ENCODE measurements around the gene VDAC1.
"Not testable (repeated sequence)": the region's sequence is repeated elsewhere in the genome, so short reads cannot be mapped to it uniquely, and the experiment has no call there.

VDAC1 gene, protein sequence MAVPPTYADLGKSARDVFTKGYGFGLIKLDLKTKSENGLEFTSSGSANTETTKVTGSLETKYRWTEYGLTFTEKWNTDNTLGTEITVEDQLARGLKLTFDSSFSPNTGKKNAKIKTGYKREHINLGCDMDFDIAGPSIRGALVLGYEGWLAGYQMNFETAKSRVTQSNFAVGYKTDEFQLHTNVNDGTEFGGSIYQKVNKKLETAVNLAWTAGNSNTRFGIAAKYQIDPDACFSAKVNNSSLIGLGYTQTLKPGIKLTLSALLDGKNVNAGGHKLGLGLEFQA

DNA sequence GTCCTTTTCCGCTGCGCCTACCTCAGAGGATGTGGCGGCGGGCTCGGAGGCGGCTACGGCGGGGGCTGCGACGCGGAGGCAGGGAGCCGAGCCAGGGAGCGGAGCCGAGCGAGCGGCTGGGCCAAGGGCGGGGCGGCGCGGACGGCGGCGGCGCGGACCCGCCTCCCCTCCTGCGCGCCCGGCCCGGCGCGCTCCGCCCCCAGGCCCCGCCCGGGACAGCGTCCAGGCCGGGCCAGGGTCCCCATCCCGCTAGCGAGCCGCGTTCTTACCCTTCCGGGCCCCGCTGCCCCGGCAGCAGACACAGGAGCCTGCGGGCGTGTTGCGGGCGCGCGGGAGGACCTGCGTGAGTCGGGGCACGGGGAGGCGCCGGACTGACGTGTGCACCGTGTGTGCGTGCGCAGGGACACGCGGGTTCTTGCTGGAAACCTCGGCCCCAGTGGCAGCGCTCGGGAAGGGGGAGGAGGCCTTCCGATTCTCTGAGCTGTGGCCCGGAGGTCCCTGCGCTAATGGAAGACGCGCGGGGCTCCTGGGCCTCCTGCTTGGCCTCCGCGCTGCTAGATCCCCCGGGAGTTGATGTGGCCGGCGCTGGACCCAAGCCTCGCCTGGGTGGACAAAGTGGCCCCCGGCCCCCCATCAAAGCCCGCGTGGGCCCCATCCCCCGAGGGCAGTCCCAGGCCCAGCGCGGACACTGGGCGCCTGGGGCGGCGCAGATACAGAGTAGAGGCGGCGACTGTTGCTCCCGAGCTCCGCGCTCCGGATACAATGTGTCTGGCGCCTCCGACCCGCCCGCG is at the start of gene VDAC1:
Gene VDAC1, minus strand, starts transcription at position 350 of the 791 bp plus-strand sequence. CDS start 11,963 bp downstream, outside the sequence.
- peak; percentile 88 for DNase-seq (ENCODE audit: low spot score)

DNA sequence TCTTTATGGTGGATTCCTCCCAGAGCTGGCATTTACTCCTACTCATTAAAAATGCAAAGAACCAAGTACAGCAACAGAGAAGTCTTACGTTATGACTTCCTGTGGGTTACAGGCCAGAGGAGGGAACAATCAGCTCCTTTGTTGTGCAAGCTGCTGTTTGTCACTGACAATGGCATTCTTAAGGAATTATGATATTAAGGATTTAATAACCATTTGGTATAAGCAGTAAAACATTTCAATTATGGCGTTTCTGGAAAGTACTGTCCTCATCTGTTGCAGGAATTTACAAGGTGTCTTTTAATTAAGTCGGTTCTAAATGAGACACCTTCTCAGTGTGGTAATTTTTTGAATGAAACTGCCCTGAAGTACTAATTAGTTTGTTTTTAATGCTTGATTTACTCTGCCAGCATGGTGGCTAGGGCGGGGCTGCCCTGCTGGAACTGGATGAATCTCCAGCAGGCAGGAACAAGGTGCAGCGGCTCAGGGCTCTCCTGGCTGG is 49.1 kb upstream of the VDAC1 start:
- no peak for DNase-seq (ENCODE audit: low spot score)

DNA sequence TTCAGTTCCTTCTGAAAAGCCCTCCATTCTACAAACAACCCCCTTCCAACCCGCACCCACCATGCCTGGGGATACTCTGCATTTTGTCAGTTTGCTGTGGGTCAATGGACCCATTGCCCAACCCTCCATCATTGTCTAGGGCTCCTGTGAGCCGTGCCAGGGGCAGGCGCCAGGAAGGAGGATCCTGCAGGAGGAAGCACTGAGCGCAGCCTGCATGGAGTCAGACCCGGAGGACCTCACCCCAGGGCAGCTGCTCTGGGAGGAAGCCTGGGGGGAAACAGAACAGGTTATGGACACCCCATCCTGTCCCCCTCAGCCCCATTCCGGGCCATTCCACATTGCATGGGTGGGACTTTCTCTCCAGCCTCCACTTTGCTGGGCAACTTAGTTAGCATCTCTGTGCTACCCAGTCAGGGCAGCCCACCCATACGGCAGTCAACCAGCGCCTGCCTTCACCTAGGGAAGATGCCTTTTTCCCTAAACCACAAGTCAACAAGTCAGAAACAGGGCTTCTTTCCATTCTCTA is 48.6 kb upstream of the VDAC1 start:
- no peak for DNase-seq (ENCODE audit: low spot score)

DNA sequence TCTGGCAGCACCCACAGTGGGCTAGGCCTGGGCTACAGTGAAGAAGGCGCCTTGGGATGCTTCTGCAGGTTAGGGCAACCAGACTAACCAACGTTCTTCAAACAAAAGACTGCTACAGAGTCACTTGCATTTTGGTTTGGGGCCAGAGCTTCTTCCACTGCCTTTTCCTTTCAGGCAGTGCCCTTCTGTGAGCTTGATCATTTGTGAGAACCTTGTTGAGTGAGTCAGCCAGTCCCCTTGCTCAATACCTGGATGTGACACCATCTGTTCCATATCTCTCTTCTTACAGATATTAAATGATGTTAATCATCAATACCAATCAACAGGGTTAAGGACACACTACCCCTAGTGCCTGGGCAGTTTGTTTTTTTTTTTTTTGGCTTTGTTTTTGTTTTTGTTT is 46.5 kb upstream of the VDAC1 start:
- DNase-seq (ENCODE audit: low spot score), result no peak

DNA sequence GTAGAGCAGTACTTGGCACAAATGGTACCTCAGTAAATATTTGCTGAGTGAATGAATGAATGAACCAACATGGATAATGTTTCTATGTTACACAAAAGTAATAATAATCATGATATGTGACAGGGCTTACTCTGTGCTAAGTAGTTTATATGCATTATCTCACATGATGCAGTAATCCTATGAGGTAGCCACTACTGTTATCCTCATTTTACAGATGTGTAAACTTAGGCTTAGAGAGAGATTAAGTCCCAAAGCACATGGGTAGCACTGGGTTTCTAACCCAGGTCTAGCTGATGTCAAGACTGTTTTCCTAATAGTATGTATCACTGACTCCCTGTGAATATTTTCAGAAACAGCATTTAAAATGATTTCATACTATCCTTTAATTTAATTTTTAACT is 44.1 kb upstream of the VDAC1 start:
- no peak for DNase-seq (ENCODE audit: low spot score)

DNA sequence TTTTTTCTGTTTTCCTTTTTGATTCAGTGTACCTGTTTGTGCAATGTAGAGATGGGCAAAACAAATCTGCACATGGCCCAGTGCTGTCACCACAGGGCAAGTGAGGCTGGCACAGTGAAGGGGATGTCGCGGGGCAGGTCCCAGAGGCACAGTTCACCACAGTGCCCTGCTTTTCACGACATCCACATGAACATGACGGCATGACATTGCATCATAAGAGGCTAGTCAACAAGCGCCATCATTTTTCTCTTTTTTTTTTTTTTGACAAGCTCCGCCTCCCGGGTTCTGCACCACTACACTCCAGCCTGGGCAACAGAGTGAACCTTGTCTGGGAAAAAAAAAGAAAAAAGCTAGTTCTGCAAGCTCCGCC is 42.9 kb upstream of the VDAC1 start:
- DNase-seq (ENCODE audit: low spot score), result no peak

DNA sequence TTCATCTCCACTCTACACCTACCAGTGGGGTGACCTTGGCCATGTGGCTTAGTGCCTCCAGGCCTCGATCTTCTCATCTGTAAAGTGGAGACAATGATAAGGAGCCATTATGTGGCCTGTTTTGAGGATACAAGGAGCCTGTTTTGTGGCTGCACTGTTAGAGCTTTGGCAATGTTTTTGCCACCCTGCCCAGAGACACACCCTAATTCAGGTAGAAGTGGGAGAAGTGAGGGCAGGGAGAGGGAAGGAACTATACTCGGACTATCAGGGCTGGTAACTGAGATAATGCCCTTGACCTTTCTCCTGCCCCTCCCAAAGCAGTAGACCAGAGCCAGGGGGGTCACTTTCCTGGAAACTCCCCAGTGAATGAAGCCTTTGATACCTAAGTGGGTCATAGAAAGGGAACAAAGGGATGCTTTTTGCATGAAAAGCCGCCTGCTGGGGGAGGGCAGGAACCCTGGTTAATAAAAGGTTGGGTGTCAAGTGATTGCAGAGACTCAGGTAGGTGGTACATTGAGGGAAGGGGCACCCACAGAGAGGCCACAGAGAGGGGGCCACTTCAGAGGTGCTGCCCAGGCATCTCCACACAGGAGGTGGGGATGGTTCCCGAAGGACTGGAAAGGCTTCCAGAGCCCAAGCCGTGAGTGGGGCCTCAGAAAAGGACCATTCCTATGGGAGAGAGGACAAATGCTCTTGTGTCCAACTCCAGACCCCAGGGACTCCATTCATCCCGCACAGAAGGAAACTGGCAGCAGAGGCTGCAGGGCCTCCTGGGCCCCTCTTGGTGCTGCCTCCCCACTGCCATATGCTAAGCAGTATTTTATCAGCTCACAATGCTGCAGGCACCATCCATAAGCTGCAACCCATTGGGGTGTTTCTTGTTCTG is 42.3 kb upstream of the VDAC1 start:
- DNase-seq (ENCODE audit: low spot score), result no peak

DNA sequence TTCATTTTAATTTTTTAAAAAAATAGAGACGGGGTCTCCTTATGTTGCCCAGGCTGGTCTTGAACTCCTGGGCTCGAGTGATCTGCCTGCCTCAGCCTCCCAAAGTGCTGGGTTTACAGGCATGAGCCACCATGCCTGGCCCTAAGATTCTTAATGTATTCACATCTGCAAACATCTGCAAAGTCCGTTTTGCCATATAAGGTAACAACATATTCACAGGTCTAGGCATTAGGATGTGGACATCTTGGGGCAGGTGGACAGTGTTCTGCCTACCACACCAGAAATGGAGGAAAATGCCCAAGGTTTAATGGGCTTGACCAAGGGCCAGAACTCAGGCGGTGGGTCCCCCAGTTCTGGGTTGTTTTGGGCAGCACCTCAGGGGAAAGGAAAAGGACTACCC is 41.6 kb upstream of the VDAC1 start:
- no peak for DNase-seq (ENCODE audit: low spot score)

DNA sequence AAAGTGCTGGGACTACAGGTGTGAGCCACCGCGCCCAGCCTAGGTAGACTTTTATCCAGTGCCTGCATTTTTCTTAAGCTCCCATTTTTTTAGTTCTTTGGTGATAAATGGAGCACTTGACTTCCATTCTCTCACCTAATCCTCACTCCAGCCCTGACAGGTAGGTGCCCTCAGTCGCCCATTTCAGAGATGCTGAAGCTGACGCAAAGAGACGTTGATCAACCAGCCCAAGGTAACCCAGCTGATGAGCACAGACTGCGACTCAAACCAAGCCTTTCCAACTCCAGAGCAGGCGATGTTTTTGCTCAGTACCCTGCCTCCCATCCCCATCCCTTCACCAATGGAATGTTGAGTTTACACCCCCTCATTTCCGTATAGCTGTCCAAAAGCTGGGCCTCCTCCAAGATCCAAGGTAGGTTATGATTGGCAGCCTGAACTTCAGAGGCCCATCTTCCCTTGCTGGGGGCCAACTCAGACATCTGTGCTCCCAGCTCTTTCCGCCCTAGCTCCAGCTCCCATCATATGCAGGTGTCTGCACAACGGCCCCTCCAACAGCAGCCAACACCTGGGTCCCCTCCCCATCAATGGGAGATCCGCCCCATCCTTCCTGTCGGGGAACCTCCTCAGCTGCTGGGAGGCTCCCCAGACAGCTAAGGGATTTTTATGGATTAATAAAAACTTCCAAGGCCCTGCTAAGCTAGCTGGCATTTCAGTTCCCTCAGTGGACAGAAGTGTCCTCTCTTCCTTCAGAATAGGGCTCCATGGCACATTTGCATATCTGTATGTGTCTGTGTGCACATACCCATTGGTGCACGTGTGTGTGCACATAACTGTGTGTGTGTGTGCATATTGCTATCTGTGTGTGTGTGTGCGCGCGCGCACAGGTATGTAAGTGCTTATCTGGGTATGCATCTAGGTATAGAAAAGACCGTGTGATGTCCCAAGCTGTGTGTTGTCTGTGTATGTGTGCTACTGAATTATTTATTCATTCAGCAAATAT is 39.3 kb upstream of the VDAC1 start:
- DNase-seq (ENCODE audit: low spot score), result no peak

DNA sequence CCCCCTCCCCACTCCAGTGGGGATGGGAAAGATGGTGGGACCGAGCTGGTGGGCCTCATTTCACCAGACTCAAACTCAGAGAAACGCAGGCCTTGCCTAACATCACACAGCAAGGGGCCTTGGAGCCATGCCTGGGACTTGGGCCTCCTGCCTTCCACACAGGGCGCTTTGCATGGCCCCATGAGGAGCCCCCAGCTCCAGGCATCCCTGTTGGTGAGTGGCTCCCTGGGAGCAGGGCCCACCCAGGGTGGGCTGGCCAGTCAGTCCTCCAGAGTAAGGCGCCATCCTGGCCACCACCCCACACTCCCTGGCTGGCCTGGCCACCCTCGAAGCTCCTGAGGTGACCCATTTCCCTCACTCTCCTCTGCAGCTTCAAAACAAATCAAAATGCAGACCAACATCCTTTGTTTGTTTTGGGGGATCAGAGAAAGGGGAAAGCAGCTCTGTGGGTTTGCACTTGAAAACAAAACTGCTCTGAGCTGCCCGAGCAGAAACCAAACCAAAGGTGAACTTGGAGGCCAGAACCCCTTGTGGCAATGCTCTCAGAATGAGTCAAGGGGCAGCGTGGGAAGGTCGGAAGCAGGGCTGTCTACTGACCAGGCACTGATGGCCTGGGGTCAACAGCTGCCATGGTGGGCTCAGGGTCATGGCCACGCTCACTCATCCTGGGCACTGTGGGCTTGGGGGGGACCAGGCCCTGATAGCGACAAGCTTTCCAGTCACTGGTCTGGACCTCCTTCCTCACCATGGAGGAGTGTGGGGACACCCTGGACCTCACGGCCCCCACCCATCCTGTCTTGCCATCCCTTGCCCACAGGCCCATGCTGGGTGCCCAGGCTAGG is 37.0 kb upstream of the VDAC1 start:
- DNase-seq (ENCODE audit: low spot score), result no peak

DNA sequence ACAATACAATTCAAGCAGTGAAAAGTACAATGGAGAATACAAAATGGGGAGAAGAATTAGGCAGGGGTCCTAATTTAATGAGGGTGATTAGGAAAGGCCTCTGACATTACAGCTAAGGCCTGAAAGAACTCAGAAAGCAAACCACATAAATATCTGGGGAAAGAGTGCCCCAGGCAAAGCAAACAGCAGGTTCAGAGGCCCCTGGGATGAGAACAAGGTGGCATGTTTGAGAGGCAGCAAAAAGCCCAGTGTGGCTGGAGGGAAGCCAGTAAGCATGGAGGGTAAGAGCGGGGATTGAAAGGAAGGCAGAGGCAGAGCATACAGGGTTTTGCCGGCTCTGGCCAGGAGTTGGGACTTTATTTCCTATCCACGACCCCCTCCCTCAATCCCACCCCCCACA is 33.4 kb upstream of the VDAC1 start:
- no peak for DNase-seq (ENCODE audit: low spot score)

DNA sequence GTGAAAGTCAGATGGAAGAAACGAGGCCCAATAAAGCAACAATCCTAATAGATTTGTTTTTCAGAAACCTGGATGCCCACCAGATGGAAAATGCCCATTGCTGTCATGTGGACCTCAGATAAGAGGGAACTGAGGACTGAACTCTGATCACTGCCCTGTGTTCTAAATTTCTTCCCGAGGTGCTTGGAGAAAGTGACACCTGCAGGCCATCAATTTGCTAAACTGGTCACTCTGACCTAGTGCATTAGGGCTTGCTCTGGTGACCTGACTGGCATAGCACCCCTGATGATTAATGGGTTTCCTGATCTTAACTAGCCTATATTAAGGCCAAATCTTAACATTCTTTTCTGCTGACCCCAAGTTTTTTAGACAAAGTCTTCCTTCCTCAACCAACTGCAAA is 32.4 kb upstream of the VDAC1 start:
- DNase-seq (ENCODE audit: low spot score), result no peak

DNA sequence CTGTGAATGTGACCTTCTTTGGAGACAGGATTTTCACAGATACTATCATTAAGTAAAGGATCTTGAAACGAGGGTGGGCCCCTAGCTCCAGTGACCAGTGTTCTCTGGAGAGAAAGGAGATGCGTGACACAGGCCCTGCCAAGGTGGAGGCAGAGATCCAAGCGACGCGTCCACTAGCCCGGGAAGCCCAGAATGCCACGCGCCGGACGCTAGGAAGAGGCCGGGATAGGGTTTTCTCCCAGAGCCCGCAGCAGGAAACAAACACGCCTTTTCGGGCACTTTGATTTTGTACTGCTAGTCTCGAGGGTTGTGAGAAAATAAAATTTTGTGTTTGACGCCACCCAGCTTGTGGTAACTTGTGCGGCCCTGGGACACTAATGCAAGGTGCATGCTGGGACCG is 29.6 kb upstream of the VDAC1 start:
- no peak for DNase-seq (ENCODE audit: low spot score)

DNA sequence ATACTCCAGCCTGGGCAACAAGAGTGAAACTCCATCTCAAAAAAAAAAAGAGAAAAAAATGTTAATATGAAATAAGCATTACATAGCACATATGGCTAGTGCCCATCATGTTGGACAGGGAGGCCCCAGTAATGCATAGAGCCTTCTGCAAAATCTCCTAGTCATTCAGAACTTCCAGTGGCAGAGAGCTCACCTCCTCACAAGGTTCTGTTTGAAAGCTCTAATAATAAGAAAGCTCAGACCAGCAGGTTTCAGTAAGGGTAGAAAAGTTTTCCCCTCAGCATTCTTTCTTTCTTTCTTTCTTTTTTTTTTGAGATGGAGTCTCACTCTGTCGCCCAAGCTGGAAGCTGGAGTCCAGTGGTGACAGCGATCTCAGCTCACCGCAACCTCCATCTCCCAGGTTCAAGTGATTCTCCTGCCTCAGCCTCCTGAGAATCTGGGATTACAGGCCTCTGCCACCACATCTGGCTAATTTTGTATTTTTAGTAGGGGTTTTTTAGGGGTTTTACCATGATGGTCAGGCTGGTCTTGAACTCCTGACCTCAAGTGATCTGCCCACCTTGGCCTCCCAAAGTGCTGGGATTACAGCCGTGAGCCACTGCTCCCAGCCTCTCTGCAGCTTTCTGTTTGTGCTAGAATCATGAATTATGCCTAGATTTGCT is 25.7 kb upstream of the VDAC1 start:
- not testable (repeated sequence) for DNase-seq (ENCODE audit: low spot score)

DNA sequence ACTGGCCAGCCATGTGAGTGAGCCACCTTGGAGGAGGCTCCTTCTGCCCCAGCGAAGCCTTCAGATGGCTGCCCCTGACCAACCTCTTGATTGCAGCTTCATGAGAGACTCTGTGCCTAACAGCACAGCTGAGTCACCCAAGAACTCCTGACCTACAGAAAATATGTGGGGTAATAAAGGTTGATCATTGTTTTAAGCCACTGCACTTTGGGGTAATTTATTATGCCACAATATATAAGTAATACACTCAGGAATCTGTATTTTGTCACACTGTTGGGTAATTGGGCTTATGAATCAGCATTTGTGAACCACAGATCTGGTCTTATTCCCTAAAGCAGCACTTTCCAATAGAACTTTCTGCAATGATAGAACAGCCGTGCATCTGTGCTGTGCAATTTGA is 24.4 kb upstream of the VDAC1 start:
- DNase-seq (ENCODE audit: low spot score), result no peak

DNA sequence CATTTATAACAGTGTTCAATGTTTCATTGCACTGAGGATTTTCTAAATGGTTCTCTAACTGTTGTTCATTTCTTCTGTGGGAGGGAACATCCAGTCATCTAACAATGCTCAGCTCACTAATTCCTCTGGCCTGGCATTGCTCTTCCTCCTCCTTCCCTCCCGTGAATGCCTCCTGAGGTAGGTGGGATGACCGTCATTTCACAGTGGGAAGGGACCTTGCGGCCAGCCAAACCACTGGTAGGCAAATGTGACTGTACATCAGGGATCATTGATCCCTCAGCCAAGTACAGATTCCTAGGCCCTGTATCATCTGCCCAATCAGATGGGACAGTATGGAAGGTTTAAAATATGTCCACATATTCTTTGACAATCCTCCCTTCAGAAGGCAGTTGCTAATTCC is 23.7 kb upstream of the VDAC1 start:
- no peak for DNase-seq (ENCODE audit: low spot score)

DNA sequence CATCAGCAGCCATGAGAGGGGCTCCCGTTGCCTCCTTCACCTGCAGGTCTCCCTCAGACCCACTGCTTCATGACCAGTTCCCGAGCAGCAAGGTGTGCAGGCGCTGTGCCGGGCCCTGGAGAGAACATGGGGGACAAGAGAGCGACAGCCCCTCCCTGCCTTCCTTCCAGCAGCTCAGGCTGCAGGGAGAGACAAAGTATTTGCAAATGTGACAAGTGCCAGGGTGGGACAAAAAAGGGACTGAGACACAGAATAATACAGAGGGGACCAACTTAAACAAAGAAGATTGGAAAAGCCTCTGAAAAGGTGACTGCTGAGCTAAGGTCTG is 22.5 kb upstream of the VDAC1 start:
- DNase-seq (ENCODE audit: low spot score), result no peak

DNA sequence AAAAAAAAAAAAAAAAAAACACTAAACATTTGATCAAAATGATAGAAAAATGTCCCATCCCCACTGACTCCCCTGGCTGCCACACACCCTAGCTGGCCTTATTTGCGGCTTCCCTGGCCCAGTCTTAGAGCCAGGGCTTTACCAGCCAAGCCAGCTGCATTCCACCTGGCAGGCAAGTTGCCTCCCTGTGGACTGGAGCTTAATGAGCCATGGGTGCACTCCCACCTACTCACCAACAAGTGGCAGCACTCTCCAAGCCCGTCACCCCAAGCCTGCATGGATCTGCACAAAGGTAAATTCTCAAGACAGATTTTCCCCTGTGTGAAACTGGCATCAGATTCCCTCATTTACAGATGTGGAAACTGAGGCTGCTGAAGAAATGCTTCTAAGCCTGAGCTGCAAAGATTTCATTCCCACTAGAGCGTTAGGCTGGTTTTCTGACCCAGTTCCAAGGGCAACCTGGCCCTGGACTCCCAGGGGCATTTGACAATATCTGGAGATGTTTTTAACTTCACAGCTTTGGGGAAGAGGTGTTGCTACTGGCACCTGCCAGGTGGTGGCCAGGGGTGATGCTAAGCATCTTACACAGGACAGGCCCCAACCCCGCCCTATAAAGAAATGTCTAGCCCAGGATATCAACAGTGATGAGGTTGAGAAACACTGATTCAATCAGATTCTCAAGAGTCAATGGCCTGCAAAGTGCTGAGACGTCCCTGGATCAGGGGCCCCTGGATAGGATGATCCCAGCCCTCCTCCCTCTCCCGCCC is 21.9 kb upstream of the VDAC1 start:
- DNase-seq (ENCODE audit: low spot score), result peak; percentile 30

DNA sequence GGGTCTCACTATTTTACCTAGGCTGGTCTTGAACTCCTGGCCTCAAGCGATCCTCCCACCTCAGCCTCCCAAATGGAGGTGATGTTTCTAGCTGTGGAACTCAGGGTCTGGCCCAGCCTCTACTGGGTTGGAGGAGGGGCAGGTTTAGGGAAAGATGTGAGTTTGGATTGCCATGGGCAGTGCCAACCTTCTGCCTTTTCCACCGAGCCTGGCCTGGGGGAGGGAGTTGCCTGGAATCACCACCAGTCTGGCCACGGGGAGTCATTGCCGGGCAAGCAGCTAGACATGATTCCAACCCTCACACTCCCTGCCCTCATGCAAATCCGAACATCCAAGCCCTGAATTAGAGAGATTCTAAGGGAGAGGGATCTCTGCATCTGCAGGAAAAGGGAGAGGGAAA is 21.0 kb upstream of the VDAC1 start:
- DNase-seq (ENCODE audit: low spot score), result no peak

All from Ammon's horn (tissue), 1 donor.